GM23248 (cell line): Measurements from ENCODE around the gene PRKCQ. TPM values are rescaled to one million over a fixed set of nuclear protein-coding genes. Genes with fewer than 3 reads are reported as not detected.

Experiments
- DNase-seq: peaks from one replicate; pipeline ENCODE4 v3.0.0-alpha.2; 2015
- H2AFZ ChIP-seq: fragments of 200-600 bp; sonication (generic); 2 replicates; pipeline ENCODE4 v1.6.1; 2016; ENCODE audit warnings: antibody characterized with exemption
- H3F3A ChIP-seq: fragments of 200-600 bp; sonication (generic); 2 replicates; pipeline ENCODE4 v1.6.1; 2016; ENCODE audit warnings: mild to moderate bottlenecking, antibody characterized with exemption, mixed run types; ENCODE audit not compliant: insufficient read depth
- H3K27ac ChIP-seq: fragments of 200-600 bp; sonication (generic); 2 replicates; pipeline ENCODE4 v1.5.1; 2016; ENCODE audit warnings: mild to moderate bottlenecking
- H3K27me3 ChIP-seq: fragments of 200-600 bp; sonication (generic); replicated peaks from 2 replicates; pipeline ENCODE4 v1.6.1; 2016; ENCODE audit warnings: mild to moderate bottlenecking; ENCODE audit not compliant: insufficient read depth
- H3K36me3 ChIP-seq: fragments of 200-600 bp; sonication (generic); 2 replicates; pipeline ENCODE4 v1.6.1; 2016; ENCODE audit warnings: low read depth, mild to moderate bottlenecking
- H3K4me1 ChIP-seq: fragments of 200-600 bp; sonication (generic); 2 replicates; pipeline ENCODE4 v1.6.1; 2016; ENCODE audit warnings: mild to moderate bottlenecking; ENCODE audit not compliant: insufficient read depth
- H3K4me2 ChIP-seq: fragments of 200-600 bp; sonication (generic); one replicate; pipeline ENCODE4 v1.6.1; 2016; ENCODE audit warnings: mild to moderate bottlenecking; ENCODE audit not compliant: unreplicated experiment
- H3K4me3 ChIP-seq: fragments of 200-600 bp; sonication (generic); 2 replicates; pipeline ENCODE4 v1.5.1; 2016; ENCODE audit warnings: mild to moderate bottlenecking
- H3K79me2 ChIP-seq: fragments of 200-600 bp; sonication (generic); 2 replicates; pipeline ENCODE4 v1.6.1; 2016; ENCODE audit warnings: mild to moderate bottlenecking; ENCODE audit not compliant: insufficient read depth
- H3K9ac ChIP-seq: fragments of 200-600 bp; sonication (generic); 2 replicates; pipeline ENCODE4 v1.6.1; 2016; ENCODE audit warnings: mild to moderate bottlenecking
- H3K9me2 ChIP-seq: fragments of 200-600 bp; sonication (generic); 2 replicates; pipeline ENCODE4 v1.6.1; 2016; ENCODE audit warnings: mixed run types, mild to moderate bottlenecking, moderate library complexity; ENCODE audit not compliant: insufficient read depth
- H3K9me3 ChIP-seq: fragments of 200-600 bp; sonication (generic); one replicate; pipeline ENCODE4 v1.6.1; 2017; ENCODE audit warnings: low read depth
- H4K20me1 ChIP-seq: fragments of 200-600 bp; sonication (generic); 2 replicates; pipeline ENCODE4 v1.6.0; 2016; ENCODE audit not compliant: insufficient read depth
- EZH2 ChIP-seq: fragments of 200-600 bp; sonication (generic); IDR thresholded peaks from 2 replicates; pipeline ENCODE4 v1.6.1; 2018; ENCODE audit warnings: antibody characterized with exemption, mild to moderate bottlenecking; ENCODE audit not compliant: insufficient read depth, poor library complexity, severe bottlenecking
- EZH2phosphoT487 ChIP-seq: fragments of 200-600 bp; sonication (generic); IDR thresholded peaks from 2 replicates; pipeline ENCODE4 v1.6.1; 2018; ENCODE audit warnings: antibody characterized with exemption, moderate library complexity, mild to moderate bottlenecking, low read depth; ENCODE audit not compliant: insufficient read depth
- WGBS, 2 experiments: methylation state at CpG; one replicate each; pipeline ENCODE4 v1.1.6; 2015 to 2017; ENCODE audit warnings: low lambda C conversion rate in 2 of 2, low coverage in 1 of 2; ENCODE audit errors: missing lambda C conversion rate in 2 of 2; 5-methylcytosine and 5-hydroxymethylcytosine counted together
- in situ Hi-C: fragments of 300-500 bp; cut with MboI; formaldehyde crosslinking; loops from 2 replicates; pipeline ENCODE4 v1.15.0; 2020
- polyA plus RNA-seq: library from polyadenylated mRNA; unstranded; fragments of >200 nt; fragmentation: Nextera tagmentation; extraction: Ambion mirVana; gene quantifications from 2 replicates; pipeline ENCODE4 v1.2.1, GENCODE V29; 2016
- total RNA-seq: library from RNA; depleted of rRNA; stranded (reverse); fragments of >200 nt; shearing (Covaris generic); gene quantifications from 2 replicates; pipeline ENCODE4 v1.2.3, GENCODE V29; 2014

Gene PRKCQ
- total and polyA plus RNA-seq, 2 experiments from 2014 or later: not detected

DNA sequence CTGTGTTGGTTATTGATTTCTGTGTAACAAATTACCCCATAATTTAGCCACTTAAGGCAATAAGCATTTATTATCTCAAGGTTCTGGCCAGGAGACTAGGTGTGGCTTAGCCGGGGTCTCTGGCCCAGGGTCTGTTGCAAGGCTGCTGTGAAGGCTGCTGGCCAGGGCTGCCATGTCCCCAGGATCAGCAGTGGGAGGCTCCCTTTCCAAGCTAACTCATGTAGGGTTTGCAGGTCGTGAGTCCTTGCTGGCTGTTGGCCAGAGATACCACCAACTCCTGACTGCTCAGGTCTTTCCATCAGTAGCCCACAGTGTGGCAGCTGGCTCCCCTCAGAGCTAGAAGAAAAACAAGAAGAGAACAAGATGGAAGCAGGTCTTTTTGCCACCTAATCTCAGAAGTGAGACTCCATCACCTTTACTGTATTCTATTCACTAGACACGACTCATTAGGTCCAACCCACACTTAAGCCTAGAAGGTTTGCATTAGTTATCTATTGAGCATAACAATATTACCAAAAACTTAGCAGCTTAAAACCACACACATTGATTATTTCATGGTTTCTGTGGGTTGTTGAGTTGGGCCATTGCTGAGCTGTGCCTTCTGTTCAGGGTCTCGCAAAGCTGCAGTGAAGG lies 191.7 kb downstream of the PRKCQ start:
- in situ Hi-C loops: no loop called here
- no peaks in the 10 kb centered on the region for H3F3A ChIP-seq
- no peak overlapping the region for H3K4me3 ChIP-seq
- H3K9me2 ChIP-seq: no peaks in the 10 kb centered on the region
- H3K4me1 ChIP-seq: no peaks in the 10 kb centered on the region
- peaks cover 6% of the 10 kb centered on the region for H3K9me3 ChIP-seq
- H3K27me3 ChIP-seq: peaks cover 22% of the 10 kb centered on the region; the same call in 1 of the 2 replicates
- no peaks in the 10 kb centered on the region for H4K20me1 ChIP-seq
- DNase-seq: no peak
- TF ChIP-seq EZH2phosphoT487 (no peak), EZH2 (no peak)
- H3K9ac ChIP-seq: no peak overlapping the region
- 48 to 58% methylated on average over 4 of the region's 4 CpGs for WGBS, 2 experiments
- H3K27ac ChIP-seq: no peak overlapping the region
- no peak overlapping the region for H2AFZ ChIP-seq
- no peaks in the 10 kb centered on the region for H3K36me3 ChIP-seq
- no peak overlapping the region for H3K4me2 ChIP-seq
- H3K79me2 ChIP-seq: no peaks in the 10 kb centered on the region

DNA sequence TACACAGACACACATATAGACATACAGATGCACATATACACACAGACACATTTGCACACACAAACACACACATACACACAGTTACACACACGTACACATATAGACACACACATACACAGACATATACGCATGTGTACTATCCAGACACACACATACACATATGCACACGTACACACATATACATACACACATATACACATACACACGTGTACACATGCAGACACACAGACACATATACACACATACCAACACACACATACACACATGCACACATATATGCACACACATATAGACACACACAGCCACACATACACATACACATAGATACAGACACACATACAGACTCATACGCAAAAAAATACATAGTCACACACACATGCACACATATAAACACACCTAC lies 193.1 kb downstream of the PRKCQ start:
- H3K27me3 ChIP-seq: peaks cover 19% of the 10 kb centered on the region; the same call in 1 of the 2 replicates
- H4K20me1 ChIP-seq: no peaks in the 10 kb centered on the region
- H3F3A ChIP-seq: peaks cover 8% of the 10 kb centered on the region; the same call in 1 of the 2 replicates
- H3K4me1 ChIP-seq: peaks cover 5% of the 10 kb centered on the region; the same call in 1 of the 2 replicates
- H3K4me3 ChIP-seq: no peak overlapping the region
- in situ Hi-C loops: no loop called here
- peaks cover 6% of the 10 kb centered on the region for H3K9me3 ChIP-seq
- TF ChIP-seq EZH2 (no peak), EZH2phosphoT487 (no peak)
- no peak overlapping the region for H3K9ac ChIP-seq
- H3K9me2 ChIP-seq: no peaks in the 10 kb centered on the region
- no peak overlapping the region for H2AFZ ChIP-seq
- no peak overlapping the region for H3K27ac ChIP-seq
- H3K4me2 ChIP-seq: no peak overlapping the region
- WGBS, 2 experiments: 78 to 86% methylated on average over 5 of the region's 5 CpGs
- H3K36me3 ChIP-seq: no peaks in the 10 kb centered on the region
- no peaks in the 10 kb centered on the region for H3K79me2 ChIP-seq
- no peak for DNase-seq

DNA sequence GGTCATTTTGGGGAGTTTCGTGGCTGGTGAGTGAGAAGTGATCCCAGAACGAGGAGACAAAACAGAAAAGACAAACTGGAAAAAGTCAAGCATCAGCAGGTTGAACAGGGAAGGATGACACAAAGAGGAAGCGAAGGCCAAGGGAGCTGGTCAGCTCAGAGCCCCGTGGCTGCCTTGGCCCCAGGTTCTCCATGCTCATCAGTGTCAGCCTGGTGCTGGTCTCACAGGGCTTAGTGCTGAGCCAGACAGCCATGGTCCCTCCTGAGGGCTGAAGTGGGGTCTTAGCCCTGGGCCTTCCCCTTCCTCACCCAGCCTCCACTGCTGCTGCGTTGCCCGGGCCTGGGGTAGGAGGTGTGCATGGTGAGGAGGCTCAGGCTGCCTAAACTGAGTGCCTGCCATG lies 193.7 kb downstream of the PRKCQ start:
- peaks cover 5% of the 10 kb centered on the region; the same call in 1 of the 2 replicates for H3K4me1 ChIP-seq
- in situ Hi-C loops: no loop called here

DNA sequence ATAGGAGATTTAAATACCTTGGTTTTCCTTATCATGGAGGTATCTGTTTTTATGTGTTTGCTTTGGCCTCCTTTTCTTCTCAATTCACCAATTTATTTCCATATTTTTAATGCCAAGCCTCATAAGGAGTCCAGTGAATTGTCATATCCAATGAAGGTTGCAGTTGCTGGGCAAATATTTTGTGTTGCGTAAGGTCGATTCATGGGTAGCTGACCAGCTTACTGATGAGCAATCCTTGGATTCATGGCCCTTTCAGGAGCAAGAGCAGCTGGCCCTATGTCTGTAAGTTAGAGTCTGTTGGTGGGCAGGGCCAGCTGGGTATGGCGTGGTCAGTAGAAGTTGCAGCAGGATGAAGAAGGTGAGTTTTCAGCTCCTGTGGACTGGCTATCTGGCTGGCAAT lies 194.4 kb downstream of the PRKCQ start:
- TF ChIP-seq EZH2phosphoT487 (no peak), EZH2 (no peak)
- peaks cover 8% of the 10 kb centered on the region; the same call in 1 of the 2 replicates for H3F3A ChIP-seq
- no peaks in the 10 kb centered on the region for H3K9me2 ChIP-seq
- H3K4me1 ChIP-seq: peaks cover 5% of the 10 kb centered on the region; the same call in 1 of the 2 replicates
- in situ Hi-C loops: no loop called here
- no peak overlapping the region for H2AFZ ChIP-seq
- H3K9ac ChIP-seq: no peak overlapping the region
- H3K4me2 ChIP-seq: no peak overlapping the region
- 61 to 62% methylated on average over 3 of the region's 3 CpGs for WGBS, 2 experiments
- H3K27me3 ChIP-seq: peaks cover 13% of the 10 kb centered on the region; the same call in 1 of the 2 replicates
- no peak overlapping the region for H3K4me3 ChIP-seq
- H3K27ac ChIP-seq: no peak overlapping the region
- H3K36me3 ChIP-seq: no peaks in the 10 kb centered on the region
- H4K20me1 ChIP-seq: no peaks in the 10 kb centered on the region
- H3K79me2 ChIP-seq: no peaks in the 10 kb centered on the region
- DNase-seq: peak; percentile 76
- H3K9me3 ChIP-seq: peaks cover 6% of the 10 kb centered on the region

More for the DNA sequence above, 193.7 kb downstream of the PRKCQ start:
- Histone ChIP-seq H3K9me2 (no peaks in the 10 kb centered on the region), H3K9me3 (peaks cover 6% of the 10 kb centered on the region), H3K79me2 (no peaks in the 10 kb centered on the region), H3F3A (peaks cover 8% of the 10 kb centered on the region; the same call in 1 of the 2 replicates), H3K4me3 (no peak overlapping the region), H3K27me3 (peaks cover 13% of the 10 kb centered on the region; the same call in 1 of the 2 replicates), H3K36me3 (no peaks in the 10 kb centered on the region), H4K20me1 (no peaks in the 10 kb centered on the region), H3K4me2 (no peak overlapping the region), H2AFZ (no peak overlapping the region), H3K9ac (no peak overlapping the region), H3K27ac (no peak overlapping the region)
- no peak for TF ChIP-seq EZH2
- no peak for TF ChIP-seq EZH2phosphoT487
- 73 to 74% methylated on average over 6 of the region's 6 CpGs for WGBS, 2 experiments
- no peak for DNase-seq
